Measurements from ENCODE around the gene PLD2.
"Not testable (repeated sequence)": the region's sequence is repeated elsewhere in the genome, so short reads cannot be mapped to it uniquely, and the experiment has no call there.

The PLD2 gene

DNA sequence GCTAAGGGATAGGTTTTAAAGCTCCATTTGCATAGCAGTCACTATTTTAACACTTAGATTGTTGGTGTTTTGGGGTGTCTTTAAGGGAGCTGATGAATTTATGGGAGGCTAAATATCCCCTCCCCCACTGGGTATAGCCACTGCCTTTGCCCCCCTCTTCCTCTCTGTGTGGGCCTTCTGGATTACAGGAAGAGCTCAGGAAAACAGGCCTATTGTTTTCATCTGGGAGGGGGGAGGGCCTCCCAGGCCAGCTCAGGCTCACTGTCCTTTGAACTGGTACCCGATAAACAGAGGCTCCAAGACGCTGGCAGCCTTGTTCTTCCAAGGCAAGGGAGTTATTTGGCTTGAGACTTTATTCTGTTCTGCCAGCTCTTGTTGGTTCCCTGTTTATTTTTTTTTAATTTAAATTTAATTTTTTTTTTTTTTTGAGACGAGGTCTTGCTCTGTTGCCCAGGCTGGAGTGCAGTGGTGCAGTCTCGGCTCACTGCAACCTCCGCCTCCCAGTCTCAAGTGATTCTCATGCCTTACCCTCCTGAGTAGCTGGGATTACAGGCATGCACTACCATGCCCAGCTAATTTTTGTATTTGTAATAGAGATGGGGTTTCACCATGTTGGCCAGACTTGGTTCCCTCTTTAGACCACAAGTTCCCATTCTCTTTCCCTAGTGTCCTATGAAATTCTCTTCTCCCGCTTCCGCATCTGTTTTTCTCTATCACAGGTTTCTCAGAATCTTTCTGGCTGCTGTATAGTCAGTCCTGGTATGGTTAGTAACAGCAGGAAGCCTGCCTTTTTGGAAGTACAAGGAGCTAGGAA, 51.3 kb downstream of the PLD2 start:
- DNase-seq (ENCODE audit: low spot score): peak; percentile 23

DNA sequence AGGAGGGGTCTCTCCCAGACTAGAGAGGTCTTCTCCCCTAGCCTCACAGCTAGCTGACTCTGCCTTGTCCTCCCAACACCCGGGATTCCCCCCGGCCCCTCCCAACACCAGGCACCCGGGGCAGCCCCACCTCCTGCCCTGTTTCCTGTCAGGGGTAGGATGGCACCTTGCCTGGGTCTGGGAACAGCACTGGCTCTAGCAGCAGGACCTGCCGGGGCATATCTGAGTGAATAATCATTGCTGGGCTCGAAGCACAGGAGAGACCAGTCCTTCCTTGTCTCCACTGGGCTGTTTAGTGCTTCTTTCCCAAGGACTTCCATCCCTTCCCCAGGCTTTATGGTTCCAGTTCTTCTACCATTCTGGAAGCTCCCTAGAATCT, 51.9 kb downstream of the PLD2 start:
- DNase-seq (ENCODE audit: low spot score): peak; percentile 20

DNA sequence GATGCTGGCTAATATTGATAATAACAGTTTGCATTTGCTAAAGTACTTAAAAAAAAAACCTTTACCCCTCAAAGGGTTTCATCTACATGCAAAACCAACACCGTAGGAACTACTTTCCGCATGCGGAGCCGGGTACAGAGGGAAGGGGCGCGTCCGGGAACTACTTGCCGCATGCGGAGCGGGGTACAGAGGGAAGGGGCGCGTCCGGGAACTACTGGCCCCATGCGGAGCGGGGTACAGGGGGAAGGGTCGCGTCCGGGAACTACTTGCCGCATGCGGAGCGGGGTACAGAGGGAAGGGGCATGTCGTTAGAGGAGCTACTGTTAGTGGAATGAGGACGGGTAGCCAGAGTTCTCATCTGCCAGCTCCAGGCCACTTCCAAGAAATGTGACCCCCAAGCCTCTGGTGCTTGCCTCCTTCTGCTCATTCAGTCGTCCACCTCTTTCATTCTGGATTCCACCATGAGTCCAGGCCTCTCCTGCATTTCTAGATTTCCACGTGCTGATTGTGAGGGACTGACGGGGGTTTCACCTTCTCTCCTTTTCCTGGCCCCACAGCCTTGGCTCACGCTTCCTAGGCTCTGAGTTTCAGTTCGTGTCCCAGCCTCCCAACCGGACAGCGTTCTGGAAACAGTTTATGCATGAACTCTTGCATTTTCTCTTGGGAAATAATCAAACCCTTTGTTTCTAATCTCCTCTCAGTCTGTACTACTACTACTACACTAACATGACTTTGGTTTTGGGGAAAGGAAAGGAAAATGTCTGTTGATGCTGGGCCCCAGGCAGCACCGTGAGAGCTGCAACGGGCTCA, 53.1 kb downstream of the PLD2 start:
- DNase-seq (ENCODE audit: low spot score): no peak

DNA sequence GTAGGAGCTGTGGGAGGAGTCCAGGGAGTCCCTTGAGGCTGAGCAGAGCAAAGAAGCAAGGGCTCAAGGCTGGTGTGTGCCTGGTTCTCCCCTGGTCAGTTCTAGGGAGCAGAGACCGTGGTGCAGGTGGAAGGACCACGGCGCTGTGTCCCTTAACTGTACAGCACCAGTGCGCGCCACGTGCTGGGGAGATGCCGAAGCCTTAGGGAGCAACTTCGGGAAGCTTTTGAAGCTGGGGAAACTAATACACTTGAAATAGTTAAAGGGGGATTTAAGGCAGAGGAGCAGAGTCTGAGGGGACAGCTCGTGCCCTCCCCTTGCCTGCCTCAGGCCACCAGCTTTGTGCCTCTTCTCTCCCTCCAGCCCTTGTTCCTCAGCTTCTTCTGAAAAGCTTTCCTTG, 53.7 kb downstream of the PLD2 start:
- no peak for DNase-seq (ENCODE audit: low spot score)

DNA sequence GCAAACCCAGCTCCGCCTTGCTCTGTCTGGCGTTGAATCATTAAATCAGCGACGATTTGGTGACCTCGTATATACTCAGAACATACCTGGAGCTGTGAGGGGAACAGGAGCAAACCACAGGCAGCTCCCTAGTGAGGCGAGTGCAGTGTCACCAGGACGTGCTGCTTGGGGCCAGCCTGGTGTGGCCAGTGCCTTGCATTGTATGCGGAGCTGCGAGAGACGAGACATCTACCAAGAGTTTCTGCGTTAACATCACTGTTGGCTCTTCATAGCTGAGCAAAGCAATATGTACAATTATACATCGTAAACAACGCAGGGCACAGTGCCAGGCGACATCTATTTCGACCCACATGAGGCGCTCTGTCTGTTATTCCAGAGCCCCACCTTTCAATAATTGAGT, 54.1 kb downstream of the PLD2 start:
- DNase-seq (ENCODE audit: low spot score): no peak

GRCh38 chr17:4862720-4863119, 55.8 kb downstream of the PLD2 start:
- no peak for DNase-seq (ENCODE audit: low spot score)

GRCh38 chr17:4863321-4863720, 56.4 kb downstream of the PLD2 start:
- DNase-seq (ENCODE audit: low spot score): no peak

DNA sequence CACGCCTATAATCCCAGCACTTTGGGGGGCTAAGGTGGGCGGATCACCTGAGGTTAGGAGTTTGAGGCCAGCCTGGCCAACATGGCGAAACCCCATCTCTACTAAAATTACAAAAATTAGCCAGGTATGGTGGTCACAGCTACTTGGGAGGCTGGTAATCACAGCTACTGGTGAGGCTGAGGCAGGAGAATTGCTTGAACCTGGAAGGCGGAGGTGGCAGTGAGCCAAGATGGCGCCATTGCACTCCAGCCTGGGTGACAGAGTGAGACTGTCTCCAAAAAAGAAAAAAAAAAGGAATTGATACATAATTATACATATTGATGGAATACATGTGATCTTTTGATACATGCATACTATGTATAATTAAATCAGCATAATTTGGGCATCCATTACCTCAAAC, 60.6 kb downstream of the PLD2 start:
- not testable (repeated sequence) for DNase-seq (ENCODE audit: low spot score)

DNA sequence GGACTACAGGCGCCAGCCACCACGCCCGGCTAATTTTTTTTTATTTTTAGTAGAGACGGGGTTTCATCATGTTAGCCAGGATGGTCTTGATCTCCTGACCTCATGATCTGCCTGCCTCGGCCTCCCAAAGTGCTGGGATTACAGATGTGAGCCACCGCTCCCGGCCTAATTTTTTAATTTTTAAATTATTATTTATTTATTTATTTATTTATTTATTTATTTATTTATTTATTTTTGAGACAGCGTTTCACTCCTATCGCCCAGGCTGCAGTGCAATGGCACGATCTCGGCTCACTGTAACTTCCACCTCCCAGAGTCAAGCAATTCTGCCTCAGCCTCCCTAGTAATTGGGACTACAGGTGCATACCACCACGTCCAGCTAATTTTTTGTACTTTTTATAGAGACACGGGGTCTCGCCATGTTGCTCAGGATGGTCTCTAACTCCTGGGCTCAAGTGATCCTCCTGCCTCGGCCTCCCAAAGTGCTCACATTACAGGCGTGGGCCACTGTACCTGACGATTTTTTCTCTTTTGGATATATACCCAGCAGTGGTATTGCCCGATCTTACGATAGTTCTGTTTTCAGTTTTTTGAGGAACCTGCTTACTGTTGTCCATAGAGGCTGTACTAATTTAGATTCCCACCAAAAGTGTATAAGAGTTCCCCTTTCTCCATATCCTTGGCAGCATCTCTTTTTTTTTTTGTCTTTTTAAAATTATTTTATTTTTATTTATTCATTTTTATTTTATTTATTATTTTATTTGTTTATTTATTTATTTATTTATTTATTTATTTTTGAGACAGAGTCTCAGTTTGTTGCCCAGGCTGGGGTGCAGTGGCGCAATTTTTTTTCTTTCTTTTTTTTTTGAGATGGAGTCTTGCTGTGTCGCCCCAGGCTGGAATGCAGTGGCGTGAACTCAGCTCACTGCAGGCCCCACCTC, 62.4 kb downstream of the PLD2 start:
- DNase-seq (ENCODE audit: low spot score): not testable (repeated sequence)

DNA sequence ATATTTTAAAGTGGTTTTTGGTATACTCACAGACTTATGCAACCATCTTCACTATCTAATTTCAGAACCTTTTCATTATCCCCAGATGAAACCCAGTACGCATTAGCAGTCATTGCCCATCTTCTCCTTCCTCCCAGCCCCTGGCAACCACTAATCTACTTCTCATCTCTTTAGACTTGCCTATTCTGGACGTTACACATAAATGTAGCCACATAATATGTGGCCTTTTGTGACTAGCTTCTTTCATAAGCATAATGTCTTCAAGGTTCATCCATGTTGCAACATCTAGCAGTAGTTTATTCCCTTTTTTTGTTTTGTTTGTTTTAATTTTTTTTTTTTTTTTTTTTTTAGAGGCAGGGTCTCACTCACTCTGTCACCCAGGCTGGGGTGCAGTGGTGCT, 63.9 kb downstream of the PLD2 start:
- no peak for DNase-seq (ENCODE audit: low spot score)

DNA sequence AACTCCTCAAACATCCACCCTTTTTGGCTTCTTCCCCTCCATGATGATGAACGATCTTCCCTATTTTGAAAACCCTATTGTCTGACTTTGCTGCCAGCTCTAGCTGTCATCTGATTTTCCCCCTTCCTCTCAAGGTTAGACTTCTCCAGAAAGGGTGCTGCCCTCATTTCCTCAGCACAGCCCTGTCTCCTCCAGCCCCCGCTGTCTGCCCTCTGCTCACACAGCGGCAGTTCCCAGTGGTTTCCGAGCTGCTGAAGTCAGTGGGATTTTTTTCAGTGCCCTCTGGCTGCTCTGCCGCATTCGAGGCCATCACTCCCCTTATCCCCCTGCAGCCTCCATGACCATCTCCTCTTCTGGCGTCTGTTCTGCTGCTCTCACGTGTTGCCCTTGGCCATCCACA, 65.8 kb downstream of the PLD2 start:
- no peak for DNase-seq (ENCODE audit: low spot score)
